HG03097 (cell line): Measurements from ENCODE around the gene FAM131A.

Source experiments
- ATAC-seq: cut with Tn5 transposase; IDR thresholded peaks from one replicate; pipeline ENCODE4 v1.9.1; 2021; ENCODE audit not compliant: unreplicated experiment, low FRiP score

The FAM131A gene

DNA sequence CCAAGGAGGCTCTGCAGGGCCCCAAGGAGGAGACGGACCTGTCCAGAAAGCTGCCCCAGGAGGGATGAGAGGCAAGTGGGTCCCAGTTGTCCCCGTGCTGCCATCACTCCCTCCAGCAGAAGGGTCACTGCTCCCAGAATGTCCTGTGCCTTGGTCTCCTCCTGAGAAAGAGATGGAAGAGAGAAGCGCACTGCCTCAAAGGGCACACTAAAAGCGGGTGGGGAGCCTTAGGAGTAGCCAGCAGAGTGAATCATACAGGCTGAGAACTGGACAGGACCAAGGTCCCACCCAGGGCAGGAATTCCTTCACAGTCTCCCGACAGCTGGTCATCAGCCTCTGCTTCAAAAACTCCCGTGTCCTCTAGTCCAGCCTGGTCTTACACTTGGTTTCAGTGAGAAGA lies 36.0 kb downstream of the FAM131A start:
- ATAC-seq: no peak

DNA sequence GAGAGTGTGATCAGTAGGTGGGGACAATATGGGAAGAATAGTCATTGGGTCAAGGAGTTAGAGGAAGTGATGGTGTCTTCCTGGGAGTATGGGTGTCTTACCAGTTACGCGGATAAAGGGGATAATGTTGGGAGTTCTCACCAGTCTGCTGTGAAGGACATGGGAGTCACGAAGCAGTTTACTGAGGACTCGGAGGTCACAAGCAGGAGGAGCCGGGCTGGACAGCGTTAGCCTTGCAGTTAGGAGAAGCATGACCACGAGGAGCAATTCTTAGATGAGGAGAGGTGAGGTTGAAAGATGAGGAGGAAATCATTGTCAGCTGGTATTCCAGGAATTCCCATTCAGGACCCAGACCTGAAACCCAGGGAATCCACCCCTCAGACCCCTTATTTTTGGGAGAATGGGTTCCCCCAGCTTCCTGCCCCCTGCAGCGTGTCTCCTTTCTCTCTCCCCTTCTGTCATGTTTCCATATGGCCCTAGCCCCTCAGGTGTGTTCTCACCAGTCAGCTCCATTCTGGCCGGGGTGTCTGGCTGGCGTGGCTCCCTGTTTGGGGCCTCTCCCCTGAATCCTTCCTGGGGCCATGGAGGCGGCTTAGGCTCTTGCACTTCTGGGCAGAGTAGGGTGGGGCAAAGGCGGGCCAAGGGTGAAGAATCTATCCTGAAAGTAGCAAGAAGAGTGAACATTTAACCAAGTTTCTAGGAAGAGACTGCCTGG lies 38.5 kb downstream of the FAM131A start:
- no peak for ATAC-seq

GRCh38 chr3:184377374-184377773 lies 40.0 kb downstream of the FAM131A start:
- no peak for ATAC-seq

GRCh38 chr3:184377882-184378445 lies 40.6 kb downstream of the FAM131A start, which contains the start of gene THPO:
THPO (minus strand) TSS chr3:184378207; CDS start chr3:184376259, 1,948 bp downstream.
- ATAC-seq: no peak

DNA sequence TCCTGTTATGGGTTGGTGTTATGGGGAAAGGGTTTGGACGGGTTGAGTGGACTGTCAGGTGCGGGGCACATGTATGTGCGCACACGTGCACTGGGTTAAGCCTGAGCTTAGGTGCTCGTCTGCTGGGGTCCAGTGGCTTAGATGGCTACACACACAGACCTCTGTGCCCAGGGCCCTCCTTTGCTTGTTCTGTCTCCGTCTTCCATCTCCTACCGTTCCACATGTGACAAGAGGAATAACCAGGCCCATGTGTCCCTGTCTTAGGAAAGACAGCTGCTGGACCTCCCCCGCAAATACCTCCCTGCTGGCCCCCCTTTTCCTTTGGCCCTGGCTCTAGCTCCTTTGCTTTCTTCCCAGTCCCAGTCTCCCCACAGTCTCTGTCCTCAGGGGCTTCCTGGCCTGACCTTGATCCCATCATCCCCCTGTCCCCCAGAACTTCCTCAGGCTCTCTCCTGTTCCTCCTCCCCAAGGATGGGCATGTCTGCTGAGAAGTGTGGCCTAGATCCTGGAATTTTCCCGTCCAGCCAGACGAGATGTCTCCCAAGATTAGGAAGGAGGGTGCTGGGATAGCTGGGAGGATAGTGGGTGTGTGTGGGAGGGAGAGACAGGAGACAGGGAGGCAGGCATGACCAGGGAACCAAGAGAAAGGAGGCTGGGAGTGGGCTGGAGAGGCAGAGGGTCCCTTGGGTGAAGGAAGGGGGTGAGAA lies 41.4 kb downstream of the FAM131A start:
- ATAC-seq: no peak

- ATAC-seq: no peak
Measured at GRCh38 chr3:184379358-184380184, 42.2 kb downstream of the FAM131A start, which contains the start of gene CHRD. CHRD (plus strand) TSS chr3:184380054; CDS start chr3:184380319, 265 bp downstream.

DNA sequence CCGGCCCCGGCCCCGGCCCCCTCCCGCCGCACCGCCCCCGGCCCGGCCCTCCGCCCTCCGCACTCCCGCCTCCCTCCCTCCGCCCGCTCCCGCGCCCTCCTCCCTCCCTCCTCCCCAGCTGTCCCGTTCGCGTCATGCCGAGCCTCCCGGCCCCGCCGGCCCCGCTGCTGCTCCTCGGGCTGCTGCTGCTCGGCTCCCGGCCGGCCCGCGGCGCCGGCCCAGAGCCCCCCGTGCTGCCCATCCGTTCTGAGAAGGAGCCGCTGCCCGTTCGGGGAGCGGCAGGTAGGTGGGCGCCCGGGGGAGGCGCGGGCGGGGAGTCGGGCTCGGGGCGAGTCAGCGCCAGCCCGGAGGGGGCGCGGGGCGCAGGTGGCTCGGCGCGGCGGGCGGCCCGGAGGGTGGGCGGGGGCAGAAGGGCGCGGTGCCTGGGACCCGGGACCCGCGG lies 42.8 kb downstream of the FAM131A start:
- ATAC-seq: no peak

DNA sequence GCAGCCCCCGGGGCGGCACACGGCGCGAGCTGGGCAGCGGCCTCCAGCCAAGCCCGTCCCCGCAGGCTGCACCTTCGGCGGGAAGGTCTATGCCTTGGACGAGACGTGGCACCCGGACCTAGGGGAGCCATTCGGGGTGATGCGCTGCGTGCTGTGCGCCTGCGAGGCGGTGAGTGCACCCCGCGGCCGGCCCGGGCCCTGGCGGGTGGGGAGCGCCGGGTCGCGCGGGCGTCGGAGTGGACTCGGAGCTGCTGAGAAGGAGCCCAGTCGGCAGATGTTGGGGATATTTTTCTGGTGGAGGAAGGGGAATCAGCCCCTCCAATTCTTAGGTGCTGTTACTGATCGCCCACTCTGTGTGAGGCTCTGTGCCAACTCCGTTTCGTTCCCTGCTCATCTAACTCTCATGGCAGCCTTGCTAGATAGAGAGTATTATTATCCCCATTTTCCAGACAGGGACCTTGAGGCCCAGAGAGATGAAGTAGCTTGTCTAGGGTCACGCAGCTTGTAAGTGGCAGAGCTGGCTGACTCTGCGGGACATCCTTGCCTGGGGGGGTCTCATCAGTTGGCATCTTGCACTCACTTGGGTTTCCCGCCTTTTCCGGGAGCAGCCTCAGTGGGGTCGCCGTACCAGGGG lies 43.3 kb downstream of the FAM131A start:
- no peak for ATAC-seq

DNA sequence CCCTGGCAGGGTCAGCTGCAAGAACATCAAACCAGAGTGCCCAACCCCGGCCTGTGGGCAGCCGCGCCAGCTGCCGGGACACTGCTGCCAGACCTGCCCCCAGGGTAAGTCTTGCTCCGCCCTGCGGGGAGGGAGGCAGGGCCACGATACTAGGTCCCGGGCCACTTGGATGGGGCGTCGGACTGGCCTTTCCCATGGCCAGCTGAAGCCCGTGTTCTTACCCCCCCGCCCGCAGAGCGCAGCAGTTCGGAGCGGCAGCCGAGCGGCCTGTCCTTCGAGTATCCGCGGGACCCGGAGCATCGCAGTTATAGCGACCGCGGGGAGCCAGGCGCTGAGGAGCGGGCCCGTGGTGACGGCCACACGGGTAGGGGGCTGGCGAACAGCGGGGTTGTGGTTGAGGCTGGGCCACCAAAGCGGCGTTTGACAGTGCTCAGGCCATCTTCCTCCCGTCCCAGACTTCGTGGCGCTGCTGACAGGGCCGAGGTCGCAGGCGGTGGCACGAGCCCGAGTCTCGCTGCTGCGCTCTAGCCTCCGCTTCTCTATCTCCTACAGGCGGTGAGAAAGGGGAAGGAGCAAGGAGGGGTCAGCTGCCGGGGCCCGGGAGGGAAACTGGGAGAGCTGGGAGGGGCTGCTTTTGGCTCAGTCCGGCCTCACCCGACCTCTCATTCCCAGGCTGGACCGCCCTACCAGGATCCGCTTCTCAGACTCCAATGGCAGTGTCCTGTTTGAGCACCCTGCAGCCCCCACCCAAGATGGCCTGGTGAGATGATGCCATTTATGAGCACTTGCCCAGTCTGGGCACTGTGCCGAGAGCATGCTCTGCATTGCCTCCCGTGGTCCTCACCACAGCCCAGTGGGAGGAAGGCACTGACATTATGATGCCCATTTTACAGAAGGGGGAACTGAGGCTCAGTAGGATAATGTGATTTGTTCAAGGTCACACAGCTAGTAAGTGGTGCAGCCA lies 44.1 kb downstream of the FAM131A start:
- no peak for ATAC-seq

- ATAC-seq: no peak
Measured at GRCh38 chr3:184382326-184383032, 45.1 kb downstream of the FAM131A start.

DNA sequence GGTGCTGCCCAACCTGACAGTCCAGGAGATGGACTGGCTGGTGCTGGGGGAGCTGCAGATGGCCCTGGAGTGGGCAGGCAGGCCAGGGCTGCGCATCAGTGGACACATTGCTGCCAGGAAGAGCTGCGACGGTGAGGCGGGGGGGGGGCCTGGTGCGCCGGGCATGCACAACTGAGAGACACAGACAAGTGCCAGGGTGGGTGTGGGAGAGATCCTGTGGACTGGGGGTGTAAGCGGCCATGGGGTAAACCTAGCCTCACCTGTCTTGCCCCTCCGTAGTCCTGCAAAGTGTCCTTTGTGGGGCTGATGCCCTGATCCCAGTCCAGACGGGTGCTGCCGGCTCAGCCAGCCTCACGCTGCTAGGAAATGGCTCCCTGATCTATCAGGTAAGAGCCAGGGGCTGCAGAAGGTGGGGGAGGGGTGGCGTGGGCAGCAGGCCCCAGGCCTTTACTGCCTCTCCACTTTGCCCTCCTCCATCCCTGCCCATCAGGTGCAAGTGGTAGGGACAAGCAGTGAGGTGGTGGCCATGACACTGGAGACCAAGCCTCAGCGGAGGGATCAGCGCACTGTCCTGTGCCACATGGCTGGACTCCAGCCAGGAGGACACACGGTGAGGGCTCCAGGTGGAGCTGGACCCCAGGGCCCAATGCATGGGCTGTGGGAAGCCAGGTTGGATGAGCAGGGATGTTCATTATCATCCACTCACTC lies 45.8 kb downstream of the FAM131A start:
- no peak for ATAC-seq

DNA sequence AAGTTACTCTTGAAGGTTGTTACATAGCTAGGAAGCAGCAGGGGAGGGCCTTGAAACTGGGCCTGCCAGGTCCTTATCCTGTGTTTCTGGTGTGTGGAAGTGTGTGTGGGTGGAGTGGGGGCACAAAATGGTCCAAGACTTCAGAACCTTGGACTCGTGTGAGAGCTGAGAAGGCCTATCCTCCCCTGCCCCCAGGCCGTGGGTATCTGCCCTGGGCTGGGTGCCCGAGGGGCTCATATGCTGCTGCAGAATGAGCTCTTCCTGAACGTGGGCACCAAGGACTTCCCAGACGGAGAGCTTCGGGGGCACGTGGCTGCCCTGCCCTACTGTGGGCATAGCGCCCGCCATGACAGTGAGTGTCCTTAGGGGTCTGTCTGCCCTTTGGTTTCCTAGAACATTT lies 46.9 kb downstream of the FAM131A start:
- ATAC-seq: no peak

DNA sequence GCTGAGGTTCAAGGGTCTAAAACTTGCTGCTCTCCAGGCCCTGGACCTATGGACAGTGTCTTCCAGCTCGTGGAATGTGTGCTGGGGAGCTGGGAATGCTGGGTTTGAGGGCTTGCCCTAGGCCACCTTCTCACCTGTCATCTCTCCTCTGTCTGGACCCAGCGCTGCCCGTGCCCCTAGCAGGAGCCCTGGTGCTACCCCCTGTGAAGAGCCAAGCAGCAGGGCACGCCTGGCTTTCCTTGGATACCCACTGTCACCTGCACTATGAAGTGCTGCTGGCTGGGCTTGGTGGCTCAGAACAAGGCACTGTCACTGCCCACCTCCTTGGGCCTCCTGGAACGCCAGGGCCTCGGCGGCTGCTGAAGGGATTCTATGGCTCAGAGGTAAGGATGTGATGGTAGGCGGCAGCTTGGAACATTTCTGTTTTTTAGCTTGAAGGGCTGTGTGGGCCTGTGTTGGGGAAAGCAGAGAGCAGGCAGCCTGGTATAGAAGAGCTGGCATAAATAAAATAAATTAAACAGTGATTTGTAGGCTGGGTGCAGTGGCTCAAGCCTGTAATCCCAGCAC lies 47.5 kb downstream of the FAM131A start:
- no peak for ATAC-seq

GRCh38 chr3:184386047-184386806 lies 48.8 kb downstream of the FAM131A start:
- no peak for ATAC-seq

DNA sequence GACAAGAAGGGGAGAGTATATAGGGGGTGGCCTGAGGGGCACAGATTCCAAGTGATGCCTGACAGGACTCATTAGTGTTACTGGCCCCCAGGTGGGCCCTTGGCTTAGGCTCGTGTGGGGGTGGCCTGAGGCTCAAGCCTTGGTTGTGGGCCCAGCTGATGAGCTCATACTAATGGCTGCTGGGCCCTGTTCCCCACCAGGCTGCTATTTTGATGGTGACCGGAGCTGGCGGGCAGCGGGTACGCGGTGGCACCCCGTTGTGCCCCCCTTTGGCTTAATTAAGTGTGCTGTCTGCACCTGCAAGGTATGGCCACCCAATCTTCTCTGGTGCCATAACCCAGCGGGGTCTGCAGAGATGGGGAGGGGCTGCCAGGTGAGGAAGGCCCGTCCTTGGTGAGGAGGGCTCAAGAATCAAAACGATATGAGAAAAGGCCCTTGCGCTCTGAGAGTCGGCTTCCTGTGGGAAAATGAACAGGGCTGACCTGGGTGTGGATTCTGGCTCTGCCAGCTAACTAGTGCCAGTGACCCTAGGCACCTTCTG lies 49.8 kb downstream of the FAM131A start:
- ATAC-seq: no peak

DNA sequence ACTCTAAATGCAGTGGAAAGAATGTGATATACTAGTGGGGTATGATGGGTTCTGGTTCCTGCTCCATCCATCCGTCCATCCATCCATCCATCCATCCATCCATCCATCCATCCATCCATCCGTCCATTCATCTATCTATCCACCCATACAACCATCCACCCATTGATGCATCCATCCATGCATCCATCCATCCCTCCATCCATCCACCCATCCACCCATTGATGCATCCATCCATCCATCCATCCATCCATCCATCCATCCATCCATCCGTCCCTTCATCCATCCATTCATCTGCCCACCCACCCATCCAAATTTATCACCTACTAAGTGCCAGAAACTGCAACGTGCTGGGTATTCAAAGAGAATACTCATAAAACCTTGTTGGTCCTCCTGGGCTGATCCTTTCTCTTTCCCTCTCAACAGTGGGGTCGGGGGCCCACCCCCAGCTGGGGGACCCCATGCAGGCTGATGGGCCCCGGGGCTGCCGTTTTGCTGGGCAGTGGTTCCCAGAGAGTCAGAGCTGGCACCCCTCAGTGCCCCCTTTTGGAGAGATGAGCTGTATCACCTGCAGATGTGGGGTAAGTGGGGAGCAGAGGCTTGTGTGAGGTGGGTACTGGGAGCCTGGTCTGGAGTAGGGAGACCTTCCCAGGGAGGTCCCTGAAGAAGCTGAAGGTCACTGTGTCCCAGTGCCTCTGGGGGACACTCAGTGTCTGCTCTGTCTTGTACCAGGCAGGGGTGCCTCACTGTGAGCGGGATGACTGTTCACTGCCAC lies 51.0 kb downstream of the FAM131A start:
- ATAC-seq: no peak
